ENCODE data around the gene PHLDB2.

Gene PHLDB2

DNA sequence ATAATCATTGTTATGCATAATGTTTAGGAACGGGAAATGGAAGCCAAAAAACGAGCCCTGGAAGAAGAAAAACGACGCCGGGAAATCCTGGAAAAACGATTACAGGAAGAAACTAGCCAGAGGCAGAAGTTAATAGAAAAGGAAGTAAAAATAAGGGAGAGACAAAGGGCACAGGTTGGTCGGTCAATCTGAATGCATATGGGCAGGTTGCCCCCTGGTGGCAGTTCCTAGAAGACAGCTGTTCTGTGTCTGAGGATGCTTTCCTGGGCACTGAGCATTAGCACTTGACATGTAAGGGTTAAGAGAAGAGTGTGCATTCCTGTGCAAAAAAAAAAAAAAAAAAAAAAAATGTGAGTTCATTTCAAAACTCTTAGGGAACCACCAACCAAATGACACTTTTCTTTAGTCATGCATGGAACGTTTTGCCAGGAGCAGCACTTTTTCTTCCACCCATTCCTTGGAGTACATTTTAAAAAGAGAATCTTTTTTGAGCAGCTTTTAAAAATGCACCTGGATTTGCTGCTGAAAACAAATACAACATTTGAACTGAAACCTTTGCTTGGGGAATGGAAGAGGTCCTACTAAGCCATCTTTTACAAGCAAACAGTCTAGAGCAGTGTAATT, 108.7 kb downstream of the PHLDB2 start:
- peak; percentile 74 for DNase-seq

DNA sequence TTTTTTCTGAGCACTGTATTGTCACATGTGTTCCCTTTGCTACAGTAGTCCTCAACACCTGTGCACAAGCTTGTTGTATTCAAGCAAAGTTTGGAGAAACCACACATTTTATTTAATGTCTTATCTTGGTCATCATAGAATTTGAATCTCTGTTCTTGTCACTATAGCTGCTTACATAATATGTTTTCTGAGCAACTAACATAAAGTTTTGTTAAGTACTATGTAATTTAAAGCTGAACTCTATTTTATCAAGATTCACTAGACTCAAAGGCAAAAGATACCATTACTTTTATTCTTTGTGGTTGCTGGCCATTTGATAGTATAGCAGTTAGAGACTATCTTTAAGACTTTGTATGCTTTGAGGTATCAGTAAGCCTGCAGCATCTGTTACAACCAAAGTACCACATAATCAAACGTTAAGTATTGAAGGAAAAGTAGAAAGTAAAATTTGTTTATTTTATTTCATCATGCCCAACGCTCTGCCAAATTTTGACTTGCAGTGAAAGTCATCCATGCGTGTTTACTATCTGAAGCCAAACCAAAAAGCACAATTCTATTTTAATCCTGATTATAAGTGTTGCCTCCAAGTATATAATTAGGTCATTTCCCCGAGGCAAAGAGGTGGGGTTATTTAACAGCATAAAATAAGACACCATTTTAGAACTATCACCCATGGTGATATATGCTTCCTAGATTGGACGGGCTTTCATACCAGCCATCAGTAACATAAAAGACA, 109.4 kb downstream of the PHLDB2 start:
- no peak for DNase-seq

DNA sequence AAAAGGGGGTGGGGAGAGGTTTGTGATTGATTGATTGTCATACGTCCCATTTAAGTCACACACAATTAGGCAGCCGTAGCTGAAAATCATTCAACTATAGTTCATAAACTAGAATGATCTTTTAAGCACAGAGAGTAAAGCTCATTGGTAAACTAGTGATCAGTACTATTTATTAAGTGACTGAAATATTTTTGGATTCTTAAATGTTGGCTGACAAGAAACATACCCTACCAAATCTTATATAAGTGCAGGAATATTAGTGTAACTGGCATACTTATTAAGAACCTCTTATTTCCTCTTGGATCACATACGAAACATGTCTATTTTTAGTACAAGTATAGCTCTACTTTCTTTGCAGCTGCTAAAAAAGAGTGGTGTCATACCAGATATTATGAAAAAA, 111.3 kb downstream of the PHLDB2 start:
- DNase-seq = no peak

DNA sequence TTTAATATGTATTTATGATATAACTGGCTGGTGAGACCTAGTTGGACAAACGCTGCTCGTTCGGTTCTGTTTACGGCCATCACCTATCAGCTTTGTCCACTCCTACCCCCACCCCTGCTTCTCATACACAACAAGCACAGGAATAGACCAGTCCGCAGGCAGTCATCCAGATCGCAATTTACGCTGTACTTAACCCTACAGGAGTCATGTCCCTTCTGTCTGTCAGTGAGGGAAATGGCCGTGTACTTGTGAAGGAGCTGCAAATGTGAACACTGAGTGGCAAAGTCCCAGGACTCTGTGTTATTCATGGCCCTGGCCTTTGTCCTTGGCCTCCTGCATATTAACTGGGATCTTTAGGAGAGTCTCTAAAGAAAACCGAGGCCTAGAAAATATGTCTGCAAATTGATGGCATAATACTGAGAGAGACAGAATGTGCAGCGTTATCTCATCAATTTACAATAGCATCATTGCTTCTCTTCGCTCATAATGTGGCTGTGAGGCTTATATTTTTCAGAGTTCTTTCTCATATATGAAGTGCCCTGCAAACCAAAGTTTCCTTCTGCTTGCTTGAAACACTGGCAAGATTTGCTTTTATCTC, 112.6 kb downstream of the PHLDB2 start:
- no peak for DNase-seq

DNA sequence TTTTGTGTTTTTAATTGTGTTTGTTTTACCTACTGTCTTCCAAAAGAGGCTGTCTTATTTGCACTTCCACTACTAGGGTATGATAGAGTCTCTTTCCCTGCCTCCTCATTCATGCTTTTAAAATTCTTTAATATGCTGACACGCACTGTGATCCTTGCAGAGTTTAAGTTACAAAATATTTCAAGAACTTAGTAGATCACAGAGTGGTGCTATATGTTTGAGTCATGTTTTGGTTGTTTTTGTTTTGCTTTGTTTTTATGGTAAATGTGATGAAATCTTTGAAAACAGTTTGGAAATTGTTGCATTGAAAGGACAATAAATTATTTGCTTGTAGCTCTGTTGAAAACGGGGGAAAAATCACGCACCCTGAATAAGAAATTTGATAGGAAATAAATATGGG, 113.8 kb downstream of the PHLDB2 start:
- DNase-seq = no peak

DNA sequence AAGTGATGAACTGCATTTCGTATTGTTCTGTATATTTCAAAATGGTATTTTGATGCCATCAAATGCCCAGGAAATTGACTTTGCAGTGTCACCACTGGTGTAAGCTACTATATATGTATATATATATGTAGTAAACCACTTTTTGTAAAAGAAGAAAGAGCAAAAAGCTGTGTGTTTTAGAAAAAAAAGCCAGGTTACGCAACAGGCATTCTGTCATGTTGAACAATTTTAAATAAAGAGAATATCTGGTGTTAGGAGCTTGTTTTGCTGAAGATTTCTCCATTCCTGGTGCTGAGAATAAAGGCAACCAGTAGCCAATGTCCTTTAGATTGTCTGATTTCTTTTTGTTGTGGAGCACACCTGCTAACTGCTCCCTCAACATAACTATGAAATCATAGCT, 116.1 kb downstream of the PHLDB2 start:
- no peak for DNase-seq

DNA sequence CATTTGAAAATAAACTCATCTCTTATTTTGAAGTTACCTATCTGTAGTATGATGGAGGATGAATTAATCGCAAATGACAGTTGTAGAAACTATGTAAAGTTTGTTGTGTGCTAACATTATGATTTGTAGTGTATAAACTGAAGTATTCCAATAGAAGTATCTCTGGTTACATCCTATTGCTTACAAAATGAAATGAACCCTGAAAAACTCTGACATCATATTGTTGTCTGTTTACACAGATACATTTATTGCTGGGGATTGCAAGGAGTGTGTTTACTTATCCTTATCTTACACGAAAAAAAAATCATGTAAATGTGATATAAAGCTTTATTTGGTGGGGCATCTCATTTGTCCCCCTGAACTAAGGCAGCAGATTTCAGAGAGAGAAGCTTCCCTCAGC, 117.2 kb downstream of the PHLDB2 start:
- DNase-seq = no peak

DNA sequence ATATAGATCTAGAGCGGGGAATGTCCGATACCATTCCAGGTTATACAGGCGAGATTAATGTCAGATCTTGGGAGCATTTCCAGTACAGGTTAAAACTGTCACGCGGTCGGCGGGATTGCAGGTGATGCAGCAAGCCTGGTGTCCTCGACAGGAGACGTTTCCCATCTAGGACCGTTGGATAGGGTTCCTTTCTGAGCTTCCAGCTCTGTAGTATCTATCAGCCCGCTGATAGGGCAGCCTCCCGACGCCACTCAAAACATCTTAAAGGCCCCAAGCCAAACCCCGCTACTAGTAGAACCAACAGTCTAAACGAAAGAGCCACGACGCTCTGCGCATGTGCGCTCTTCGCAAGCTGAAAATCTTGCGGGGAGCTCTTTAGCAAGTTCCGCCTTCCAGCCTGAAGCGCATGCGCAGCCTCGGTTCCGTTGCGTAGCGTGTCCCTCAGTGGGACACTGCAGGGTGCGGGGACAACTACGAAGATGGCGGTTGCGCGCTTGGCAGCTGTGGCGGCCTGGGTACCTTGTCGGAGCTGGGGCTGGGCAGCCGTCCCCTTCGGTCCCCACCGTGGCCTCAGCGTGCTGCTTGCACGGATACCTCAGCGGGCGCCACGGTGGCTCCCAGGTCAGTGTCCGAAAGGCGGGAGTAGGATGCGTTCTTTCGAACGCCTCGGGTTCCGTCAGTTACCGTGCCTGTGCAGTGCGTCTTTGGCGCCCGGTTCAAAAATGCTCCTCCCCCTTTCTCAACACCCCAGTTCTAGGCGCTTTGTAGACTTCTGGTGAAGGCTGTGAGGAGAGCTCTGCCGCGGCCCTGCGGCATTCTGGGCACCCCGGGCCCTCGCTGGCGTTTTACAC, 119.7 kb downstream of the PHLDB2 start, which contains the start of gene ABHD10:
TSS of gene ABHD10 (plus strand) at position 444 of the 851 bp plus-strand sequence. CDS start at position 480, 36 bp downstream.
- peak; percentile 98 for DNase-seq

DNA sequence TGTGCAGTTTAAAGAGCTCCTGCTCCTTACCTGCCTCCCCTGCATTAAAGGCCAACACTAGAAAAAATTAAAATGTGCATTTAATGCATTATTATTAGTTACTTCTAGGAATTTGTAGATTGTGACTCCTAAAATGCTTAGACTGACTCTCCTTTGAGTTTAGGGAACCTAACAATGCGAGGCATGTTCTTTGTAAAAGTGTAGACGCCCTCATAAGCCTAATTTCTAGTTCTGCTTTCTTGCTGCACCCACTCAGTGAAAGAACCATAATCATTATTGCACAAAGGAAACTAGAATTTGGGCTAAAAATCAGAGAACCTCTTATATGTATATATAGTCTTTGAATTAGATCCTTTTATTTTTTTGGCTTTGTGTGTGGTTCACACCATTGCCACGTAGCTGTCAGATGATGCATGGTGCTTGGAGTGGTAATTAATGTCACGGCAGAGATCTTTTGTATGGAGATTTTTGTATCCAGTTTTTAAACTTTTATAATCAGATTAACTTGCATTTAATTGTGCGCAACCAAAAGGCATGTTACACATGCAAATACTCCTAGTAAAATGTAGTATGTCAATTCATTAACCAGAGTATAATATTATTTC, 120.5 kb downstream of the PHLDB2 start:
- no peak for DNase-seq

DNA sequence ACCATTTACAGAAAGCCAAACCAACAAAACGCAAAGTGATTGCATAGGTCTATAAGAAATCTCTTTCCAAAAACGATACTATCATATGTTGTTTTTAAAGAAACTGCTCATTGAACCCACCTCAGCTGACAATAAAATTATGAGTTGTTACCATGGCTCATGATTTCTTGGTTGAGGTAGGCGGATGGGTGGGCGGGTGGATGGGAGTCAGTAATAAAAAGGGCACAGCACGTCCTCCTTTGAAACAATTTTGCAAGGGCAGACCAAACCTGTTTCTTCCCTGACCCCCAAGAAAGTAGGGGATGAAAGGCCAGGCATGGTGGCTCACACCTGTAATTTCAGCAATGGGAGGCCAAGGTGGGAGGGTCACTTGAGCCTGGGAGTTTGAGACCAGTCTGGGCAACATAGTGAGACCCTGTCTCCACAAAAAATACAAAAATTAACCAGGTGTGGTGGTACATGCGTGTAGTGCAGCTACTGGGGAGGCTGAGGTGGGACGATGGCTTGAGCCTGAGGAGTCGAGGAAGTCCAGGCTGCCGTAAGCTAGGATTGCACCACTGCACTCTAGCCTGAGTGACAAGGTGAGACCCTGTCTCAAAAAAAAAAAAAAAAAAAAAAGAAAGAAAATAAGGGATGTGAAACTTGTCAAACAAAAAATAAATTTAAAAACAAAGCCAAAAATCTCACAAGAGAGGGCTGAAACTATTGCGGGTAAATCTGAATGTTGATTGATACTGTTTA, 121.8 kb downstream of the PHLDB2 start:
- no peak for DNase-seq

DNA sequence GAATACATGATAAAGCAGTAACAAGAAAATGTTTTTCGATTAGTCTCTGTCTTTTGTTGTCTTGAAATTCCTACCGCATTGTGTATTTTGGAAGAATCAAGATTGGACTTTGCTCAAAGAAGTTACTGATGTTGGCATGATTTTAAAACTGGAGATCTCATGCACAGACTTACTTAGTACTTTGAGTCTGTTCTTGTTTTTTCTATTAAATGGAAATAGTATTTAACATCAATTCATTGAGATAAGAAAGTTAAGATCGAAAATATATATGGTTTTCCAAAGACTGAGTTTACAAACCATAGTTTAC, 122.3 kb downstream of the PHLDB2 start:
- no peak for DNase-seq

DNA sequence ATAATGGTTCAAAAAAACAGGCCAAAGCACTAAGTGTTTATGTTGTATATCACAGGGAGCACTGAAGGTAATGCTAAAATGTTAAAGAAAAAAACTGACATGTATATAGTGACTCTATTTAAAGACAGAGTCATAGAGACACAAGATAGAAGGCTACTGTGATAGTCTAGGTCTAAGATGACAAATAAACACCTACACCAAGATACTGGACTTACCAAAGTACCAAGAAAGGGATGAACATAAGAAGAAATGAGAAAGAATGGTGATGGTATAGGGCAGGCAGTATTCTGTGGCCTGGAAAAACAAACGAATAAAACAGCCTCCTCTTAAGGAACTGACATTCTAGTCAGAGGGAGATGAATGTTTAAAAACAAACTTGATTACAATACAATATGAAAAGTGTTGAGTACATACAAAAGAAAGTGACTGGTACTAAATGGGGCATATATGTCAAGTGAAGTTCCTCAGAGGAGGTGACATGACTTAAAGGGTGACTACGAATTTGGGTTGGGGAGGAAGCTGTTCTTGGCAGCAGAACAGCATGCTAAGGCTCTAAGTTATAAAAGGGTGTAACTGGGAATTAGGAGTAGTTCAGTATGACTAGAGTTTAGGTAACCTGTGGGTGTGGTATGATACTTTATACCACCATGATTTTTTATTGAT, 125.7 kb downstream of the PHLDB2 start:
- DNase-seq = no peak

DNA sequence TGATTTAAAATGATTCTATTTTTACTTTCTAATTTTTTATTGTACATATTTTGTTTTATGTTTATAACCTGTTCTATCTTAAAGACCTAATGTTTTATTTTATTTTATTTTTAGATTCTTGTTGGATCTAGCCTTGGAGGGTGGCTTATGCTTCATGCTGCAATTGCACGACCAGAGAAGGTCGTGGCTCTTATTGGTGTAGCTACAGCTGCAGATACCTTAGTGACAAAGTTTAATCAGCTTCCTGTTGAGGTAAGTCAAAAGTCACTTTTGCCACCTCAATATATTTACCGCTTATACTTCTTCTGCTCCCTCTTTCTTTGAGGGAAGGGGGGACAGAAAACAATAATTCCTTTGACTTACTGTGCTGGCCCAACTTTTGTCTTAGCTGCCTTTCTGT, 127.7 kb downstream of the PHLDB2 start:
- no peak for DNase-seq

DNA sequence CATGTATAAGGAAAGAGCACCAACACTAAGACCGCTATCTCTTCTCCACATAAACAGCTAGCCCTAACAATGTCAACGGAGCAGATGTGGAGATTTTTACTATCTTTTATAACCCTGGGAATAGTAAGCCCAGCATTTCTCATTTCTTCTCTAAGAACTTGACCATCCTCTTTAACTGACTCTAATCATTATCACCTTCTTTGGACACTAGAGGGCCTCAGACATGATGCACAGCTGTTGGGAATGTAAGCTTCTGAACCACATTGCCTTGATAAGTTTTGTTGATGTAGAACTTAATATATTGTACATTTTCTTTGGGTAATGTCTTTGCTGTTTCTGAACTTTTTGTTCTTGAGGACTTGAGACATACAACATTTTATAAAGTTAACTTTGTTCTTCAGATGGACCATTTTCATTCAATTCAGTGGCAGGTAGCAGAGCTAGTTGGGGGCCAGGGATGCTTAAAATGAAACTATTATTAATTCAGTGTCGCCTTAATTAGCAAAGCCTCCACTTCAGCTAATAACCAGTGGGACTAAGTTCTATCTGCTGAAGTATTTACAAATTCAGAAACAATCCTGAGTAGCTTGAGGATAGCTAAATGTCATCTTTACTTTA, 130.1 kb downstream of the PHLDB2 start:
- DNase-seq = peak; percentile 66

DNA sequence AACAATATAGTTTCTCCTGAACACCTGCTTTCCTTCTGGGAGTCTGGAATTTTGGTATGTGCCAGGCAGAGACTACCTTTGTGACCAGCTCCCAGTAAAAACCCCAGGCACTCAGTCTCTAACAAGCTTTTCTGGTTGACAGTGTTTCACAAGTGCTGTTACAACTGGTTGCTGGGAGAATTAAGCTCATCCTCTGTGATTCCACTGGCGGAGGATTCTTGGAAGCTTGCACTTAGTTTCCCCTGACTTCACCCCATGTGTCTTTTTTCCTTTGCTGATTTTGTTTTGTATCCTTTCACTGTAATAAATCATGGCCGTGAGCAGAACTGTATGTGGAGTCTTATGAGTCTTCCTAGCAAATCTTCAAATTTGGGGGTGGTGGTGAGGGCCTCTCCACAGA, 134.0 kb downstream of the PHLDB2 start:
- DNase-seq = no peak

DNA sequence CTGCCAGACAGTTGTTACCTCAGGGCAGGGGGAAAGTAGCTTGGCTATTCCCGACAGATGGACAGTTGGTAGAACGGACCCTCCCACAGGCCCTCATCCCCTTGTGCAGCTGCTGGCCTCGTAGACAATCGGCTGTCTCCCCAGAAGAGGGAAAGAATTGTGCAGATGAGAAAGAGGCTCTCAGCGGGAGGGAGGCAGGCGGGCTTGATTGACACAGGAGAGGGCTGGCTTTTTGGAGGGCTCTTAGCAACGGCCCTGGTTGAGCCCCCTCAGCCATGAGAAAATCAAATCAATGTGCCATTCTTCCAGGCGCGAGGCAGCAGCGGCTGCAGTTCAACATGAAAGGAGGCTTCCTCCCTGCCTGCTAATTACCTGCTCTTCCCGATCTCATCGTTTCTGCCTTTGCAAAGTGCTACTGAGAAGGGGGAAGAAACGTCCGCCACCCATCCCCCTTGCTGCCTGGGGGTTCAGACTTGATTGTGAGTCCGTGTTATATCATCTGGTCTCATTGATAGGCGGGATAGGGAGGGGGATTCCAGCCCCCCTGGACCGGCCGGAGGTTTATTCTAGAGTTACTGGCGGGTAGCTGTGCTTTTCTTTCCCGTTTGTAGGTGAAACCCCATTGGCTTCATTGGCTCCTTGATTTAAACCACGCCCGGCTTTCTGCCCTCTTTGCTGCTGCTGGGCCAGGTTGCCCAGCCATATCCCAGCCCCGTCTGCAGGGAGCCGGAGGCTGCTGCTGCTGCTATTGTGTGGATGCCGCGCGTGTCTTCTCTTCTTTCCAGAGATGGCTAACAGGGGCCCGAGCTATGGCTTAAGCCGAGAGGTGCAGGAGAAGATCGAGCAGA, 139.8 kb downstream of the PHLDB2 start, which contains the start of gene TAGLN3:
TSS of gene TAGLN3 (plus strand) at position 287 of the 848 bp plus-strand sequence. CDS start at position 788, 501 bp downstream.
- no peak for DNase-seq

DNA sequence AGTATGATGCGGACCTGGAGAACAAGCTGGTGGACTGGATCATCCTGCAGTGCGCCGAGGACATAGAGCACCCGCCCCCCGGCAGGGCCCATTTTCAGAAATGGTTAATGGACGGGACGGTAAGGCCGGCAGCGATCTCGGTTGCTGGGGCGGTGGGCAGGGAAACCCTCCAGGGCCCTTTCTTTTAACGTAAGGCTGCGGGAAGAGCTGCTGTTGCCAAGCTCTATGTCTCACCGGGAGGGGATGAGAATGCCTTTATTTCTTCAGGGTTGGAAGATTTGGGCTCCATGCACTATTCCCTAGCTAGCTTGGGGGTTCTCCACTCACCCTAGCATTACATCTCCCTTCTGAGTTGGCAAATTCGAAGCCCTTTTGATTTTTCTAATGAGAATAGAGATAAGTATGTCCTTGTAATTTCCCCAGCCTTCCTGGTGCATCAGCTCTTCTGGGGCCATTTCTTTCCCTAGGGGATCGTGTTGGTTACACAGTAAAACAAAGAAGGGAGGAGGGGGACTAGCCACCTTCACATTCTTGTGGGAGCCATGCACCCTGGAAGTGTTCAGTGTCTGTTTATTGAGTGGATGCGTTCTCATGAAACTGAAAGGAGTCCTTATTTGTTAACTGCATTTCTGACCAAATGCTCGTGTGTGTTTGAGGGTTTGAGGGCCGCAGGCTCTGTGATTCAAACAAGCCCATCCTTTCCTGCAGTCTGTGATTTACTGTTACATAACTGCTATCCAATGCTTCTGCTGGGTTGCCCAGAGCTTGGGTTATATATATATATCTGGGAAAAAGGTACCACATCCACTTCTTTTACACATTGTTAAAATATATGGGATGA, 140.6 kb downstream of the PHLDB2 start:
- DNase-seq = no peak

DNA sequence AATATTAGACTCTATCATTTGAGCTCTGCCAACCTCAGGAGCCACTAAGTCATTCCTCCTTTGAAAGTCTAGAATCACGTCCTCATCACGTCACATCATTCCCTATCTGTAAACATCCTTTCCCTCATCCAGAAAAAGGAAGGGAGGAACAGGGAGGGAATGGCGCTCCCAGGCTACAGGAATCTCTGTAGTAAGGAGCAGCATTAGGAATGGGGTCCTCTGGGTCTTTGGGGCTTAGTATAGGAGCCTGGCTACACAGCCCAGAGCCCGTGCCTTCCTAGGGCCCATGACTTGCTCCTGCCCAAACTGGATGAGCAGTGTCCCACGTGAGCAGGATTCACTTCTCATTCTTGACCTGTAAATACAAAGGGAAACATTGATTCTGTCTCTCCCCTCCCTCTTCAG, 141.3 kb downstream of the PHLDB2 start:
- DNase-seq = no peak

DNA sequence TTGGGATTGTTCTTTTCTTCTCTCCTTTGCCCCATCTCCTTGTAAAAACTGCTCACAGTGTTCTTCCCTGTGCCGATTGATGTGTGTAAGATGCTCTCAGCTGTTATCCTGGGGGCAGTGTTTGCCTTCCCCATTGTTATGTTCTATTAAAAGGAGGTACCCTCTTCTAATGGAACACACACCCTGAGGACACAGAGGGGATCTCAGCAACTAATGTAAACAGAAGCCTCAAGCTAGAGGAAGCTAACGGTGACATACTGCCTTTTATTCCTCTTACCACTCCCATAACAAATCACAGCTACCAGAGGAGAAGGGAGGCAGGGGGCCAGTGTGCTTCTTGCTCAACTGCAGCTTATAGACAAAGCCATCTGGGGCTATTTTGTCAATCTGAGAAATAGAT, 141.9 kb downstream of the PHLDB2 start:
- no peak for DNase-seq

Data from fibroblast of skin of right quadriceps (primary cell).